NB4 (cell line): Measurements from ENCODE around the gene ELSPBP1.

Experiments
- MYC ChIP-seq: IDR thresholded peaks from 2 replicates; pipeline ENCODE4 v1.6.1; 2011; ENCODE audit warnings: low read depth, low read length
- POLR2A ChIP-seq: IDR thresholded peaks from 2 replicates; pipeline ENCODE4 v1.6.1; 2011; ENCODE audit warnings: mild to moderate bottlenecking; ENCODE audit not compliant: insufficient read length; ENCODE audit errors: extremely low read depth
- TF ChIP-seq, protein P1 (sequence below): IDR thresholded peaks from one replicate; pipeline ENCODE4 v1.5.1; 2012; ENCODE audit warnings: low read depth, low read length
- TF ChIP-seq, protein P2 (sequence below): IDR thresholded peaks from 2 replicates; pipeline ENCODE4 v1.6.1; 2011; ENCODE audit warnings: low read depth, low read length

DNA sequence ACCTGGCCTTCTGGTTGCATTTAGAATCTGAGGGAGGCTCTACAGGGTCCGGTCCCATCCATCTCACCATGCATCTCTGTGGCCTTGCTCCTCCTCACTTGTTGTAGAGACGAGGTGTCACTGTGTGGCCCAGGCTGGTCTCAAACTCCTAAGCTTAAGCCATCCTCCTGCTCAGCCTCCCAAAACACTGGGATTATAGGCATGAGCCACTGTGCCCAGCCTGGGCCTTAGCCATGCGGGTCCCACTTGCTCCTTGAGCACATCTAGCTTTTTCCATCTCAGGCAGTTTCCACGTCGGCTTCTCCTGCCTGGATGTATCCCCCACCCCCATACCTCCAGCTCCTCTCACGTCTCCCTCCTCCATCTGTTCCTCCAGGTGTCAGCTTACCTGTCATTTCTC lies 9.8 kb downstream of the ELSPBP1 start:
- TF ChIP-seq, protein P1, sequence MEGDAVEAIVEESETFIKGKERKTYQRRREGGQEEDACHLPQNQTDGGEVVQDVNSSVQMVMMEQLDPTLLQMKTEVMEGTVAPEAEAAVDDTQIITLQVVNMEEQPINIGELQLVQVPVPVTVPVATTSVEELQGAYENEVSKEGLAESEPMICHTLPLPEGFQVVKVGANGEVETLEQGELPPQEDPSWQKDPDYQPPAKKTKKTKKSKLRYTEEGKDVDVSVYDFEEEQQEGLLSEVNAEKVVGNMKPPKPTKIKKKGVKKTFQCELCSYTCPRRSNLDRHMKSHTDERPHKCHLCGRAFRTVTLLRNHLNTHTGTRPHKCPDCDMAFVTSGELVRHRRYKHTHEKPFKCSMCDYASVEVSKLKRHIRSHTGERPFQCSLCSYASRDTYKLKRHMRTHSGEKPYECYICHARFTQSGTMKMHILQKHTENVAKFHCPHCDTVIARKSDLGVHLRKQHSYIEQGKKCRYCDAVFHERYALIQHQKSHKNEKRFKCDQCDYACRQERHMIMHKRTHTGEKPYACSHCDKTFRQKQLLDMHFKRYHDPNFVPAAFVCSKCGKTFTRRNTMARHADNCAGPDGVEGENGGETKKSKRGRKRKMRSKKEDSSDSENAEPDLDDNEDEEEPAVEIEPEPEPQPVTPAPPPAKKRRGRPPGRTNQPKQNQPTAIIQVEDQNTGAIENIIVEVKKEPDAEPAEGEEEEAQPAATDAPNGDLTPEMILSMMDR, result no peak
- TF ChIP-seq MYC (no peak), POLR2A (no peak)
- TF ChIP-seq, protein P2, sequence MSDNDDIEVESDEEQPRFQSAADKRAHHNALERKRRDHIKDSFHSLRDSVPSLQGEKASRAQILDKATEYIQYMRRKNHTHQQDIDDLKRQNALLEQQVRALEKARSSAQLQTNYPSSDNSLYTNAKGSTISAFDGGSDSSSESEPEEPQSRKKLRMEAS, result no peak
